Cardiac septum (tissue), 1 donor: ENCODE measurements around the gene ARHGEF37. TPM values are rescaled to one million over a fixed set of nuclear protein-coding genes. Genes with fewer than 3 reads are reported as not detected.
A peak's percentile ranks its signal among the peaks of the same experiment; 100 is the strongest.
"Not testable (repeated sequence)": the region's sequence is repeated elsewhere in the genome, so short reads cannot be mapped to it uniquely, and the experiment has no call there.

ENCODE experiments used
- DNase-seq: peaks from one replicate; pipeline ENCODE4 v3.0.0-alpha.2; 2020; ENCODE audit warnings: low spot score
- intact Hi-C: fragments of 100-400 bp; cut with DNase I; formaldehyde crosslinking; loops from one replicate; pipeline ENCODE4 v1.14.0; 2022
- total RNA-seq: library from RNA; stranded (reverse); fragmentation: NEBNext Ultra II Directional; extraction: Animal tissue kit (Norgen Biotek cat#: 25700); gene quantifications from one replicate; pipeline ENCODE4 v1.2.1, GENCODE V29; 2021
- donor health status: DM: no; HTN: no; CAD: no.

The ARHGEF37 gene
- total RNA-seq, 1 donor from 2014 or later: 15.8 TPM

GRCh38 chr5:149658299-149658698 lies 77.0 kb downstream of the ARHGEF37 start:
- DNase-seq: peak; percentile 36
- intact Hi-C loops: loop anchor here (1.0 to 5.0 kb wide), 2 partner anchors 73 to 169 kb away; no protein-coding TSS in a partner anchor

- intact Hi-C loops: no loop called here
- DNase-seq: peak; percentile 33
Observed at GRCh38 chr5:149664083-149664482, 82.8 kb downstream of the ARHGEF37 start.

DNA sequence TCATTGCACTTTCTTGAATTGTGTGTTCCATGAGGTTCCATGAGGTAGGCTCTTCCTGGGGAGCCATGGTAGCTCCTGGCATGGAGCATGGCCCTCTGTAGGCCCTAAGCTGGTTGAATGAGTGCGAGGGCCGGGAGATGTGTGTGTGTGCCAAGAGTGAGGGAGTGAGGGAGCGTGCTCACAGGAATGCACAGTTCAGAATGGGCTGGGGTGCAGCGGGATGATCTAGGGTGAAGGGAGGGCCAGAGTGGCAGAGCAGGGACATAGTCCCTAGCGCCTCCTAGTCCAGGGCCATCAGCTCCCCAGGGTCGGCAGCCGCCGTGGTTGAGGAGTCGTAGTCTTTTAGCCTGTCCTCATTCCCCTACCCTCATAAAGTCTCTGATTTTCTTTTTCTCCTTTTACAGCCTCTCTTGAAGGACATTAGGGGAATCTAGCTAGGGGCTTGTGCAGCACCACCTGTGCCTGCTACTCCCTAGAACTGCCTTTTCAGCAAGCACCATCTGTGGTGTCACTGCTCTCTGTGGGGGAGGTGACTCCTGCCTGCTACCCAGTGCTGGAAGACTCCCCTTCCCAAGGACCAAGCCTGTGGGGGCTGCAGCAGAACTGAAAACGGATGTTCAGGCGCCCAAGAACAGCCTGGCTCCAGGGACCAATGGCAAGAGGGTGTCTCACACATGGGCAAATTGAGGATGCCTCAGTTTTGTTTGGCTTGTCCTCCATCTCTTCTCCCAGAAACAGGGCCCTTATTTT lies 83.5 kb downstream of the ARHGEF37 start:
- peak; percentile 75 for DNase-seq
- intact Hi-C loops: no loop called here

DNA sequence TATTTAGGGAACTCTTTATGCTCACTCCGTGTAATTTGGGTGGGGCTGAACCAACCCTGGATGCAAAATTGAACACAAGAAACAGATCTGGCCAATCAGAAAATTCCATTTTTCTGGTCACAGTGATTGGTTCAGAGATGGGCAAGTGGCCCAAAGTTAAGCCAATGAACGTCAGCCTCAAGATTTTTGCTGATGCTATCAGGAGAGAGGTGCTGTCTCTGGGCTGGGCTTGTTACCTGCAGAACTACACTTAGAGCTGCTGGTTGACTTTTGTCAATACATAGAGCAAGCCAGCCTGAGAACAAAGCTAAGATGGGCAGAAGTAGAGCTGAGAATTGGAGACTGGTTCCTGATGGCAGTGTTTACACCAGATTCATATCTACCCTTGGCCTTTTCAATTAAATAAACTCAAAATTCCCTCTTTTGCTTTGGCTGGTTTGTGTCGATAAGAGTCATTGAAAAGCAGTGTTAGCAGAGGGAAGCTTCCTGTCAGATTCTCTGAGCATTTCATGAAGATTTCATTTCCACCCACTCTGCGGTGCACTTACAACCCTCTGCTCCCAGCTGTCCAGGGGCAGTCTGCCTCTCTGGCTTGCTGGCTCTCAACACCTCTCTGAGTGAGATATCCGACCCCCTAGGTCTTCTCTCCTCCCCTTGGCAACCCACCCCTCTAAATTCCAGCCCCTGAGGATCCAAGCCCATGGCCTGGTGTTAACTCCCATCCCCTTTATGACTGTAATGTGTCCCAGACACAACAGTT lies 84.3 kb downstream of the ARHGEF37 start:
- peak; percentile 55 for DNase-seq
- intact Hi-C loops: no loop called here

GRCh38 chr5:149666212-149666852 lies 85.0 kb downstream of the ARHGEF37 start:
- peak; percentile 65 for DNase-seq
- intact Hi-C loops: no loop called here

GRCh38 chr5:149667084-149667828 lies 86.0 kb downstream of the ARHGEF37 start:
- intact Hi-C loops: no loop called here
- peak; percentile 15 for DNase-seq

GRCh38 chr5:149667829-149668330 lies 86.6 kb downstream of the ARHGEF37 start:
- intact Hi-C loops: no loop called here
- DNase-seq: no peak

DNA sequence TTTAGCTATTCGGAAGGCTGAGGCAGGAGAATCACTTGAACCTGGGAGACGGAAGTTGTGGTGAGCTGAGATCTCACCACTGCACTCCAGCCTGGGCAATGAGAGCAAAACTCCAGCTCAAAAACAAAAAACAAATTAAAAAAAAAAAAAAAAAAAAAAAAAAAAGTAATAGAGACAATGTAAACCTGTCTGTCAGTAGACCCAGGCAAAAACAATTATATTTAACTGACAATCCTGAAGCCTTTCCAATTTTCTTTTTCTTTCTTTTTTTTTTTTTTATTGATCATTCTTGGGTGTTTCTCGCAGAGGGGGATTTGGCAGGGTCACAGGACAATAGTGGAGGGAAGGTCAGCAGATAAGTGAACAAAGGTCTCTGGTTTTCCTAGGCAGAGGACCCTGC lies 88.0 kb downstream of the ARHGEF37 start:
- DNase-seq, intact Hi-C loops: not testable (repeated sequence)

DNA sequence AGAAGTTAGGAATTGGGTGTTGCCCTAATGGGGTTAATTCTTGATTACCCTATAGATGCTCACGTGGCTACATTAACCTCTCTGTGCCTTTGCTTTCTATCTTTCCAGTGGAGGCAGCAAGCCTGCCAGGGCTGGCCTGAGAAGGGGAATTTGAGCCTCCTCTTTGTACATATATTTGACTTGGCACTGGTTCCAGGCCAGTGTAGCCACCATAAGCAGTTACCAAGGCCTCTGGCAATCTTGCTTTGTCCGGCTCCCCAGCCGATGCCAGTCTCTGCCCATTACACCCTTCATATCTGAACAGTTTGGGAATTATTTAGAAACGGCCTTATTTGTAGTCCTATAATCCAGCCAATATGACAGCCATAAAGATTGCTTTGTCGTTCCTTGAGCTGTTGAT lies 90.2 kb downstream of the ARHGEF37 start:
- DNase-seq: no peak
- intact Hi-C loops: no loop called here

DNA sequence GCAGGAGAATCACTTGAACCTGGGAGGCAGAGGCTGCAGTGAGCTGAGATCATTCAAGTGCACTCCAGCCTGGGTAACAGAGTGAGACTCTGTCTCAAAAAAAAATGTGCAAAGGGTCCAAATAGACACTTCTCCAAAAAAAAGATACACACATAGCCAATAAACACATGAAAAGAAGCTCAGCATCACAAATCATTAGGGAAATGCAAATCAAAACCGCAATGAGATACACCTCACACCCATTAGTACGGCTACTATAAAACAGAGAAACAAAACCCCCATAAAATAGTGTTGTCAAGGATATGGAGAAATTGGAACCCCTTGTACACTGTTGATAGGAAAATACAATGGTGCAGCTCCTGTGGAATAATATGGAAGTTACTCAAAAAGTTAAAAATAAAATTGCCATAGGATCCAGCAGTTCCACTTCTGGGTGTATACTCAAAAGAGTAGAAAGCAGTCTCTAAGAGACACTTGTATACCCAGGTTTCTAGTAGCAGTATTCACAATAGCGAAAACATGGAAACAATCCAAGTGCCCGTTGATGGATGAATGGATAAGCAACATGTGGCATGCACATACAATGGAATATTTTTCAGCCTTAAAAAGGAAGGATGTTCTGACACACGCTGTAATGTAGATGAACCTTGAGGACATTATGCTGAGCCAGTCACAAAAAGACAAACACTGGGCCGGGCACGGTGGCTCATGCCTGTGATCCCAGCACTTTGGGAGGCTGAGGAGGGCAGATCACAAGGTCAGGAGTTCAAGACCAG lies 91.6 kb downstream of the ARHGEF37 start:
- peak; percentile 55 for DNase-seq
- intact Hi-C loops: no loop called here

DNA sequence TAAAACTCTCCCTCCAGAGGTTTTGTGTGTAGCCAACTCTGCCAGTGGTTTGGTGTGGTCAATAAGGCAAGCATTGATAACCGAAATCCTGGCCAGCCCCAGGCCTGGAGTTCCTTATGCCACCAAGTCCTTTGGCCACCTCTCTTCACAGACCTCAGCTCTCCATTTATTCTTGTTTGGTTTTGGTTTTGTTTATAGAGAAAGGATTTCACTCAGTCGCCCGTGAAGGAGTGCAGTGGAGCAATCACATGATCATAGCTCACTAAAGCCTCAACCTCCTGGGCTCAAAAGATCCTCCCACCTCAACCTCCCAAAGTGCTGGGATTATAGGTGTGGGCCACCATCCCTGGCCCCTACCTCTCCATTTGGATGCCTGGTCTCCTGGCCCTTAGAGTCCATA lies 93.4 kb downstream of the ARHGEF37 start:
- DNase-seq: peak; percentile 7
- intact Hi-C loops: no loop called here

GRCh38 chr5:149675610-149676201 lies 94.4 kb downstream of the ARHGEF37 start:
- intact Hi-C loops: no loop called here
- DNase-seq: no peak

DNA sequence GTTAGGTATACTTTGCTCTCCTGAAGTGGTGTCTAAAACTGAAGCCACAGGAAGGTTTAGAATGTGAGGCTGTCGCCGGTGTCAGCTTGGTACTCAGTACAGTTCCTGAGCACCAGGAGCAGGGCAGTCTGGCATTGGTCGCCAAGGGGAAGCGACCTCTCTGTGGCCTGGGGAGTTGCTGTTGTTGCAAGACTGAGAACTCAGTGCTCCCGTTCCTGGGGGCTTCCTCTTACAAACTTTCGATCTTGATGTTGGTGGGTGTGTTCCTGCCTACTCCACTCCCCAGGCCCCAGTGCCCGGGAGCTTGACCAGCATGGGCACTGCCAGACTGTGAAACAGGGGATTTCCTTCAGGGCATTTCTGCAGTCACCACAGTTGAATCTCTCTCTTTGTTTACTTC lies 96.4 kb downstream of the ARHGEF37 start:
- peak; percentile 71 for DNase-seq

DNA sequence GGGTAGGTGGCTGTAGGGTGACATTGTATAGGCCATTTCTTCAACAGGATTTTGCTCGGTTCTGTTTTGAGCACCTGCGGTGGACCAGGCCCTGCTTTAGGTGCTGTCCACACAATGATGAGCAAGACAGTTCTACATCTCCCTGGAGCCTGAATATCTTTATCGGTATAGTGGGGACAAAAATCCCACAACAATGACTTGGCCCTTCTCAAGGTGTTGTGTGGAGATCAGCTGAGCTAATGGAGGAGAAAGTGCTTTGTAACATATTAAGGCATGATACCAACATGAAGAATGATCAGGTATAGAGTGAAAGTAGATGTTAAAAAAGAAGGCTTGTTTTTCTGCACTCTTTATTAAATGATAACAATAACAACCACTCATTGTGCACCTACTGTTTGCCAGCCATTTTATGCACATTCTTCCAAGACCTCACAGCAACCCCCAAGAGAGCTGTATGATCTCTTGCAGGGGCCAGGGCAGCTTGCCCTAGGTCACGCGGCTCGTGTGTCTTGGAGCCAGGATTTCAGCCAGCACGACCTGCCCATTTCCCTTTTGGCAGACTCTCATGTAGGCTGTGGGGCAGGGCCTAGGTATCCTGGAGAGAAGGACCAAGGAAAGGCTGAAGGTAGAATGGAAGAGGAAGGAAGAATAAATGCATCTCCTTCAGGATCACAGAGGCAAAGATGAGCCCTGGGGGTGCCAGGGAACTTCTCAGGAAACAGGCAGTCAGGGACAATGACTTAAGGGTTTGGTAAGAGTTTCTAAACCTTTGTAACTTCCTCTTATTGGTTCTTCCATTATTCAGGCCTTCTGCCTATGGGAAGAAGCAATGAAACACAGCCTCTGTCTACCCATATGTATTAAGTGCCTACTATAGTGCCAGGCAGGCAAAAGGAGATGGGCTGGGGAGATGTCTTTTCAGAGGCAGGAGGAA lies 98.8 kb downstream of the ARHGEF37 start:
- intact Hi-C loops: loop anchor here (2.0 kb wide), 1 partner anchor 51 kb away; the partner anchor contains the start of gene PPARGC1B
- peak; percentile 35 for DNase-seq

More for the DNA sequence above, 96.4 kb downstream of the ARHGEF37 start:
- intact Hi-C loops: no loop called here

- intact Hi-C loops: loop anchor here (2.0 kb wide), 1 partner anchor 50 kb away; the partner anchor contains the start of gene PPARGC1B
- DNase-seq: no peak
Observed at GRCh38 chr5:149680810-149681221, 99.5 kb downstream of the ARHGEF37 start.

DNA sequence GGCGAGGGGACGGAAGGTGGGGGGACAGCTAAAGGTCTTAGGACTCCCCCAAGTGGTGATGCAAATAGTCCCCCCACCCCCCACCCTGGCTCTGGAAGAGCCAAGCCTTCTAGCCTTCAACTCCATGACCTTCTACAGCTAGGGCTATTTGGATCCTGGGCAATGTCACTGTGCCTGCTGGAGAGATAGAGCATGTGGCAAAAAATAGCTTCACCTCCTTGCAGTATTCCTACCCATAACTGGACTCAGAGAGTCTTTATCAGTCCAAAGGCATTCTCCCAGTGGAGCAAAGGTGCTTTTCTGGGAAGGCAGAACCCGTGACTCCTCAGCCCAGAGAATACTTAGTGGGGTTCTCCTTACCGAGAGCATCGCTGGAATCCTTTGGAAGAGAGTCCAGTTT lies 100.0 kb downstream of the ARHGEF37 start:
- intact Hi-C loops: loop anchor here (2.0 kb wide), 1 partner anchor 50 kb away; the partner anchor contains the start of gene PPARGC1B
- no peak for DNase-seq

- DNase-seq: no peak
- intact Hi-C loops: loop anchor here (2.0 kb wide), 1 partner anchor 49 kb away; the partner anchor contains the start of gene PPARGC1B
Observed at GRCh38 chr5:149681922-149682321, 100.6 kb downstream of the ARHGEF37 start.
